Measurements from ENCODE around the gene MAT2B. TPM values are rescaled to one million over a fixed set of nuclear protein-coding genes. Genes with fewer than 3 reads are reported as not detected.

MAT2B gene
- total and polyA plus RNA-seq, 2 of the 8 experiments (the other 6 are each of a cell fraction or from before 2014, with no cell fraction given): 33.9 to 65.2 TPM

DNA sequence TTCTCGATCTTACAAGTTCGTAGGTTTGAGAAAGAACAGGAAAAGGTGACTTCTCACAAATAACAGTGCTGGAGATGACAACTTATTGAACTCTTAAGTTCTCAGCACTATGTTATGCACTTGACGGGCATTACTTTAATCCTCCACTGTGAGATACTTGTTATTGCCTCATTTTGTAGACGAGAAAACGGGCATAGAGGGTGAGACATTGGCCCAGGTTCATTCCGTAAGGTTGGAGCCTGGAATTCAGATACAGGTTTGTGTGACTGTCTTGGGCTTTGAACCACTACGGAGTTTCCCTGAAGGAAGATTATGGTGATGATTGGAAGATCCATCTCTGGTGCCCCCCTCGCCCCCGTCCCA lies 657 bp downstream of the MAT2B start (continued):
- TF ChIP-seq, protein P1, sequence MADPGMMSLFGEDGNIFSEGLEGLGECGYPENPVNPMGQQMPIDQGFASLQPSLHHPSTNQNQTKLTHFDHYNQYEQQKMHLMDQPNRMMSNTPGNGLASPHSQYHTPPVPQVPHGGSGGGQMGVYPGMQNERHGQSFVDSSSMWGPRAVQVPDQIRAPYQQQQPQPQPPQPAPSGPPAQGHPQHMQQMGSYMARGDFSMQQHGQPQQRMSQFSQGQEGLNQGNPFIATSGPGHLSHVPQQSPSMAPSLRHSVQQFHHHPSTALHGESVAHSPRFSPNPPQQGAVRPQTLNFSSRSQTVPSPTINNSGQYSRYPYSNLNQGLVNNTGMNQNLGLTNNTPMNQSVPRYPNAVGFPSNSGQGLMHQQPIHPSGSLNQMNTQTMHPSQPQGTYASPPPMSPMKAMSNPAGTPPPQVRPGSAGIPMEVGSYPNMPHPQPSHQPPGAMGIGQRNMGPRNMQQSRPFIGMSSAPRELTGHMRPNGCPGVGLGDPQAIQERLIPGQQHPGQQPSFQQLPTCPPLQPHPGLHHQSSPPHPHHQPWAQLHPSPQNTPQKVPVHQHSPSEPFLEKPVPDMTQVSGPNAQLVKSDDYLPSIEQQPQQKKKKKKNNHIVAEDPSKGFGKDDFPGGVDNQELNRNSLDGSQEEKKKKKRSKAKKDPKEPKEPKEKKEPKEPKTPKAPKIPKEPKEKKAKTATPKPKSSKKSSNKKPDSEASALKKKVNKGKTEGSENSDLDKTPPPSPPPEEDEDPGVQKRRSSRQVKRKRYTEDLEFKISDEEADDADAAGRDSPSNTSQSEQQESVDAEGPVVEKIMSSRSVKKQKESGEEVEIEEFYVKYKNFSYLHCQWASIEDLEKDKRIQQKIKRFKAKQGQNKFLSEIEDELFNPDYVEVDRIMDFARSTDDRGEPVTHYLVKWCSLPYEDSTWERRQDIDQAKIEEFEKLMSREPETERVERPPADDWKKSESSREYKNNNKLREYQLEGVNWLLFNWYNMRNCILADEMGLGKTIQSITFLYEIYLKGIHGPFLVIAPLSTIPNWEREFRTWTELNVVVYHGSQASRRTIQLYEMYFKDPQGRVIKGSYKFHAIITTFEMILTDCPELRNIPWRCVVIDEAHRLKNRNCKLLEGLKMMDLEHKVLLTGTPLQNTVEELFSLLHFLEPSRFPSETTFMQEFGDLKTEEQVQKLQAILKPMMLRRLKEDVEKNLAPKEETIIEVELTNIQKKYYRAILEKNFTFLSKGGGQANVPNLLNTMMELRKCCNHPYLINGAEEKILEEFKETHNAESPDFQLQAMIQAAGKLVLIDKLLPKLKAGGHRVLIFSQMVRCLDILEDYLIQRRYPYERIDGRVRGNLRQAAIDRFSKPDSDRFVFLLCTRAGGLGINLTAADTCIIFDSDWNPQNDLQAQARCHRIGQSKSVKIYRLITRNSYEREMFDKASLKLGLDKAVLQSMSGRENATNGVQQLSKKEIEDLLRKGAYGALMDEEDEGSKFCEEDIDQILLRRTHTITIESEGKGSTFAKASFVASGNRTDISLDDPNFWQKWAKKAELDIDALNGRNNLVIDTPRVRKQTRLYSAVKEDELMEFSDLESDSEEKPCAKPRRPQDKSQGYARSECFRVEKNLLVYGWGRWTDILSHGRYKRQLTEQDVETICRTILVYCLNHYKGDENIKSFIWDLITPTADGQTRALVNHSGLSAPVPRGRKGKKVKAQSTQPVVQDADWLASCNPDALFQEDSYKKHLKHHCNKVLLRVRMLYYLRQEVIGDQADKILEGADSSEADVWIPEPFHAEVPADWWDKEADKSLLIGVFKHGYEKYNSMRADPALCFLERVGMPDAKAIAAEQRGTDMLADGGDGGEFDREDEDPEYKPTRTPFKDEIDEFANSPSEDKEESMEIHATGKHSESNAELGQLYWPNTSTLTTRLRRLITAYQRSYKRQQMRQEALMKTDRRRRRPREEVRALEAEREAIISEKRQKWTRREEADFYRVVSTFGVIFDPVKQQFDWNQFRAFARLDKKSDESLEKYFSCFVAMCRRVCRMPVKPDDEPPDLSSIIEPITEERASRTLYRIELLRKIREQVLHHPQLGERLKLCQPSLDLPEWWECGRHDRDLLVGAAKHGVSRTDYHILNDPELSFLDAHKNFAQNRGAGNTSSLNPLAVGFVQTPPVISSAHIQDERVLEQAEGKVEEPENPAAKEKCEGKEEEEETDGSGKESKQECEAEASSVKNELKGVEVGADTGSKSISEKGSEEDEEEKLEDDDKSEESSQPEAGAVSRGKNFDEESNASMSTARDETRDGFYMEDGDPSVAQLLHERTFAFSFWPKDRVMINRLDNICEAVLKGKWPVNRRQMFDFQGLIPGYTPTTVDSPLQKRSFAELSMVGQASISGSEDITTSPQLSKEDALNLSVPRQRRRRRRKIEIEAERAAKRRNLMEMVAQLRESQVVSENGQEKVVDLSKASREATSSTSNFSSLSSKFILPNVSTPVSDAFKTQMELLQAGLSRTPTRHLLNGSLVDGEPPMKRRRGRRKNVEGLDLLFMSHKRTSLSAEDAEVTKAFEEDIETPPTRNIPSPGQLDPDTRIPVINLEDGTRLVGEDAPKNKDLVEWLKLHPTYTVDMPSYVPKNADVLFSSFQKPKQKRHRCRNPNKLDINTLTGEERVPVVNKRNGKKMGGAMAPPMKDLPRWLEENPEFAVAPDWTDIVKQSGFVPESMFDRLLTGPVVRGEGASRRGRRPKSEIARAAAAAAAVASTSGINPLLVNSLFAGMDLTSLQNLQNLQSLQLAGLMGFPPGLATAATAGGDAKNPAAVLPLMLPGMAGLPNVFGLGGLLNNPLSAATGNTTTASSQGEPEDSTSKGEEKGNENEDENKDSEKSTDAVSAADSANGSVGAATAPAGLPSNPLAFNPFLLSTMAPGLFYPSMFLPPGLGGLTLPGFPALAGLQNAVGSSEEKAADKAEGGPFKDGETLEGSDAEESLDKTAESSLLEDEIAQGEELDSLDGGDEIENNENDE (IDR thresholded peaks at IDR 0.05; ENCODE audit: insufficient replicate concordance, low read length): no peak
- TF ChIP-seq CHD2 (IDR thresholded peaks at IDR 0.05; ENCODE audit: low read length): no peak
- no peak for TF ChIP-seq EGR1 (IDR thresholded peaks at IDR 0.05; ENCODE audit: borderline replicate concordance, low read depth, low read length)
- TF ChIP-seq SAP30 (IDR thresholded peaks at IDR 0.05; ENCODE audit: insufficient read depth, insufficient replicate concordance, low read length): peak; percentile 38
- TF ChIP-seq TCF12 (IDR thresholded peaks at IDR 0.05; ENCODE audit: low read depth, low read length): no peak
- TF ChIP-seq SP2 (IDR thresholded peaks at IDR 0.05; ENCODE audit: low read length): no peak
- no peak for TF ChIP-seq CREB1 (IDR thresholded peaks at IDR 0.05)
- peak; percentile 13; the same call in 1 of the 2 replicates for TF ChIP-seq POLR2AphosphoS5 (IDR thresholded peaks at IDR 0.05; ENCODE audit: low read depth, low read length)
- no peak for TF ChIP-seq YY1 (IDR thresholded peaks at IDR 0.05; ENCODE audit: low read depth, low read length)
- no peak for TF ChIP-seq NANOG (IDR thresholded peaks at IDR 0.05; ENCODE audit: insufficient read depth, low read depth, low read length, poor library complexity, severe bottlenecking)
- no peak for TF ChIP-seq RXRA (IDR thresholded peaks at IDR 0.05; ENCODE audit: insufficient read depth, low read depth, low read length)
